HG02938 (cell line): Measurements from ENCODE around the gene SRM.
"Not testable (repeated sequence)": the region's sequence is repeated elsewhere in the genome, so short reads cannot be mapped to it uniquely, and the experiment has no call there.

Experiments
- ATAC-seq: cut with Tn5 transposase; IDR thresholded peaks from one replicate; pipeline ENCODE4 v1.9.1; 2021; ENCODE audit warnings: mild to moderate bottlenecking, moderate library complexity; ENCODE audit not compliant: unreplicated experiment

Gene SRM

DNA sequence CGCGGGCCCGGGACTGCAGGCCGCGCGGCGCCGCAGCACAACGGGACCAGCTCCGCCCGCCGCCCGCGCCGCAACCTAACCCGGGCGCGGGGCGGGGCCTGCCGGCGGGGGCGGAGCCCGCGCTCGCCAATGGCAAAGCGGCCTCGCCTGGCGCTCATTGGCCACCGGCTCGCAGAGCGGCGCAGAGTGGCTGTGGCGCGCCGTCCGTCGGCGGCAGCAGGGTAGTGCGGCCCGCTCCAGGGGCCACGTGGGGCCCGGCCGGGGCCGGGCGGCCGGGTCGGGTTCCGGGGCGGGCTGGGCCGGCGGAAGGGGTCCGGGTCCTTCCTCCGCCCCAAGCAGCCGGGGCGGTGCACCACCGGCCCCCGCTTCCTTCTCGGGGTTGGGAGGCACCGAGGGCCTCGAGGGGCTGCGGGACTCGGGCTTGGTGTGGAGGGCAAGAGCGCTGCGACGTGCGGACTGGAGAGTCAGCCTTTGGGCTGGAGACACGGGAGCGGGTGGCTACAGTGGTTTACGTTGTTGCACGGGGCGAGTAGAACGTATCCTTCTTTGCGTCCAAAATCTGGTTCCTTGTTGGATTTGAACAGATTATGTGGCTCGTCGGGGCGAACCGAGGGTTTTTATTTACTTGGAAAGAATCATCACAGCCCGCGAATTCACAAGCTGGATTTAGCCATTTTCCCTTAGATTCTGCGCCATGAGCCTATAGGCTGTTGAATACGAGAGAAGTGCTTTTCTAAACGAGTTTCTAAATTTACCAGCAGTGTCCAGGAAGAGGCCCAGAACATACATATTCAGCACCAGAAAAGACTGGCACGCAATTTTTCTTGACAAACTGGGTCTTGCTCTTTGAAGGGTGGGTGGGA, at the start of gene SRM:
Gene SRM, minus strand, starts transcription at position 51 of the 863 bp plus-strand sequence. CDS start 75 bp downstream, outside the sequence.
- ATAC-seq, result peak; percentile 80

DNA sequence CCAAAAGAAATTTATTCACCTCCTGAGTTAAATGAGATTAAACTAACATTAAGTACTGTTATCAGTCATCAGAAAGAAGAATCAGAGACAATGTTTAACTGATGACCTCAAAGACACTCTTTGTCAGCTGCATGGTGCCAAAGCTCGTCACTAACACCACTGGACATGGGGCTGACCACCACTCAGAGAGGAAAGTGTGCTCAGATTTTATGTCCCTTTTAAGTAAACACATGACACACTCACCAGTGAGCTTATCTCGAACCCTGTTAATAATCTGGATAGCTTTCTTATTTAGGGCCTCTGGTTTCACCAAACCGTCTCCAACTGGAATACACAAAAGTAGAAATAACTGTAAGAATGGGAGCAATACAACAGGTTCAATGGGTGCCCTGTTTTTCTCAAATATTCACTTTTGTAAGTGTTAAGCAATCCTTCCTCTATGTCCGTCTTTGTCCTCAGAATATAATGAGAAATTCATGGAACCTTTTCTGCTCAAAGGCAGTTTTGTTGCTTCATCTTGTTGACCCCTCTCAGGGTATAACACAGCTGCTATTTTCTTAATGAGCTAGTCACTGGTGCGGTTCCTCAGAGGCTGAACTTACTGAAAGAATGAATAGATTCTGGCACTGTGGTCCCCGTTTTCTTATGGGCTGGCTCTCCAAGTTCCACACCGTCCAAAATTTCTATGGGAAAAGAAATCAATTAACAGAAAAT, 49.4 kb upstream of the SRM start:
- no peak for ATAC-seq

DNA sequence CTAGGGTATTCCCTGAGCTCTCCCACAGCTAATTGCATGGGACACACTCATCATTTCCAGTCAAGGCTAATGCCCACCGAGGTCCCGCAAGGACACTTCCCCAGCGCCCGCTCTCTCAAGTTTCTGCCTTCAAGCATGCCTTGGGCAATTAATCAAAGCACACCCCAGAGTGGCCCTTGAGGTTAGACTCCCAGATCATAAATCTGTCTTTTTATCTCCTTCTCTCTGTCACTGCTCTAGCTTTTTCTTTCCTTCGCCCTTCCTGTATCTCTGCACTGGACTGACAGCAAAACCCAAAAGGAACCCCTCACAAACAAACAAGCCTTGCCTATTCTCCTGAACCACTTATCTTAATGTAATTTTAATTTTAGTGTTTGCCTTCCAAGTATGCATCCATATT, 47.8 kb upstream of the SRM start:
- ATAC-seq, result no peak

DNA sequence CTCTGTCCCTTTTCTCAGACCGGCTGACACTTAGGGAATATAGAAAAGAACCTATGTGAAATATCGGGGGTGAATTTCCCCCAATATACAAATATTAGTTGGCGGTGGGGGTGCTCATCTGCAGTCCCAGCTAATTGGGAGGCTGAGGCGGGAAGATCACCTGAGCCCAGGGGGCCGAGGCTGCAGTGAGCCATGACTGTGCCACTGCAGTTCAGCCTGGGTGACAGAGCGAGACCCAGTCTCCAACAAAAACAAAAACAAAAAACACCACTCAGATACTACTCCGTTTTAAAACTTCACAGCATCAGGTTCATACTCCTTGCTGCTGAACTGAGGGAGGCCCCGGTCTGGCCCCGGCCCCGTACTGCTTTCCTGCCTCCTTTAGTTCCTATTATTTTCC, 45.8 kb upstream of the SRM start:
- no peak for ATAC-seq

DNA sequence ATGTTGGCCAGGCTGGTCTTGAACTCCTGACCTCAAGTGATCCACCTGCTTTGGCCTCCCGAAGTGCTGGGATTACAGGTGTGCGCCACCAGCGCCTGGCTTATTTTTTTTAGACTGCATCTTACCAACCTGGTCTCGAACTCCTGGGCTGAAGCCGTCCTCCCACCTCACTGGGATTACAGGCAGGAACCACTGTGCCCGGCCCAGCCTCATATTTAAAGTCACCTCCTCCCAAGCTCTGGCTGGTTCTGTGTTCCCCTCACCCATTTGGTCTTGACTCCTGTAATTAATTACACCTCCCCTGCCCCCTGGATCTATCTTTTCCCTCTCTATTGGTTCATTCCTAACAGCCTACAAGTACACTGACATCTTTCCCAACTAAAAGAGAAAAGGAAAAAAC, 41.5 kb upstream of the SRM start:
- ATAC-seq, result no peak

DNA sequence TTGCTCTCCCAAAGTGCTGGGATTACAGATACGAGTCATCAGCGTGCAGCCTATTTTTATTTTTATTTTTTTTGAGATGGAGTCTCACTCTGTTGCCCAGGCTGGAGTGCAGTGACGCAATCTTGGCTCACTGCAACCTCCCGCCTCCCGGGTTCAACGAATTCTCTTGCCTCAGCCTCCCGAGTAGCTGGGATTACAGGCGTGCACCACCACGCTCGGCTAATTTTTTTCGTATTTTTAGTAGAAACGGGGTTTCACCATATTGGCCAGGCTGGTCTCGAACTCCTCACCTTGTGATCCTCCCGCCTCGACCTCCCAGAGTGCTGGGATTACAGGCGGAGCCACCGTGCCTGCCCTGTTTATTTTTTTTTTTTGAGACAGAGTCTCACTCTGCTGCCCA, 41.0 kb upstream of the SRM start:
- ATAC-seq, result not testable (repeated sequence)

DNA sequence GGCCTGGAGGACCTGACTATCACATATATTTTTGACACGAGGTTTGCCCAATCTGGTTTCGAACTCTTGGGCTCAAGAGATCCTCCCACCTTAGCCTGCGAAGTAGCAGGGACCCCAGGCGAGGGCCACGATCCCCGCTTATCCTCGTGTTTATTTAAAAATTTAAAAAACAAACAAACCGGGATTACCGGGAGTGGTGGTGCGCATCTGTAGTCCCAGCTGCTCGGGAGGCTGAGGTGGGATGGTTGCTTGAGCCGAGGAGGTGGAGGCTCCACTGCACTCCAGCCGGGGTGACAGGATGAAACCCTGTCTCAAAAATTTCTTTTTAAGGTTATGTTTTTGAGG, 40.3 kb upstream of the SRM start:
- ATAC-seq, result no peak

DNA sequence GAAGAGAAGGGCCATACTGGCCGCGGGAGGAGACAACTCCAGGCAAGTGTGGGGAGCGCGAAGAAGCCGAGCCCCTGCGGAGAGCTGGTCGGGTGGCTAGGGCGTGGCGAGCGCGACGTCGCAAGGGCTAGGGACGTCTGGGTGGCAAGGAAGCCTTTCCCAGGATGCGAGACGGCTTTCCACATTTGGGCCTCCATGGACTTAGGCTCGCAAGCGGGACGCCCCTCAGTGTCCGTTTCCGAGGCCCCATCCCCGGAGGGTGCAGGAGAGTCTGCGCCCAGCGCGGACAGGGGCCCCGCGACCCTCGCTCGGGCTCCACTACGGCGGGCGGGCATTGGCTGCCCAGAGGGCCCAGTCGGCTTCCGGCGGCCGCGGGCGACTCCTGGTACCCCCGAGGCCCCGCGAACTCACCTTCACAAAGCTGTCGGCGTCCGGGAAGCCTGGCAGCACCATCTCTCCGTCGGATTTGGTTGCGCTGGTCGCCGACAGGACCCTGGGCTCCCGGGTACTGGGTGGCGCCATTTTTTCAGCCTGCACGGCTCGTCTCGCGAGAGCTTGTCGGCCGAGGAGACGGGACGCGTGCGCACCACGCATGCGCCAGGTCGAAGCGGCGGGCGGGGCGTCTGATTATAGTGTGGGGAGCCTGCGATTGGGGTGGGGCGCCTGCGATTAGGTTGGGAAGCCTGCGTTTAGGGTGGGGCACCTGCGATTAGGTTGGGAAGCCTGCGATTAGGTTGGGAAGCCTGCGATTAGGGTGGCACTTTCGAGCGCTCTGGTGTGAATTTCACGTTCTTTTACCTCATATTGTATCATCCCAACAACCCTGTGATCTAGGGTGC, 39.7 kb upstream of the SRM start, which contains the start of gene EXOSC10:
Gene EXOSC10, minus strand, starts transcription at position 560 of the 839 bp plus-strand sequence. Its CDS starts 38 bp downstream, at position 522.
- ATAC-seq, result peak; percentile 86

DNA sequence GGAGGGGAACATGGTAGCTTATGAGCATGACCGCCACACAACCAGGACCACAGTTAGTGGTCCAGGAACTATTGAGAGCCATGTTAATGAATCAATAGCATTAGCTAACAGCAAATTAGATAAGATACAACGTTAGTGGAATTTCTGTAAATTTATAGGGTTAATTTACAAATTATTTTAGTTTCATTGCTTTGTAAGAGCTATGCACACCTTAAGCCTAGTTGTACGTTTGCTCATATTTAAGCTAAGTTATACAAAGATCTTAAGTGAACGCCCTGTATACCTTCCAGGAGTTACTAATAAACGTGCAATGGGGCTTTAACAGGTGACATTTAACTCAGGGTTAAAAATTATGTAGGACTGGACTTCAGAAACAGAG, 39.1 kb upstream of the SRM start:
- no peak for ATAC-seq

DNA sequence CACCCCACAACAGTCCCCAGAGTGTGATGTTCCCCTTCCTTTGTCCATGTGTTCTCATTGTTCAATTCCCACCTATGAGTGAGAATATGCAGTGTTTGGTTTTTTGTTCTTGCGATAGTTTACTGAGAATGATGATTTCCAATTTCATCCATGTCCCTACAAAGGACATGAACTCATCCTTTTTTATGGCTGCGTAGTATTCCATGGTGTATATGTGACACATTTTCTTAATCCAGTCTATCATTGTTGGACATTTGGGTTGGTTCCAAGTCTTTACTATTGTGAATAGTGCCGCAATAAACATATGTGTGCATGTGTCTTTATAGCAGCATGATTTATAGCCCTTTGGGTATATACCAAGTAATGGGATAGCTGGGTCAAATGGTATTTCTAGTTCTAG, 24.0 kb upstream of the SRM start:
- ATAC-seq, result not testable (repeated sequence)

DNA sequence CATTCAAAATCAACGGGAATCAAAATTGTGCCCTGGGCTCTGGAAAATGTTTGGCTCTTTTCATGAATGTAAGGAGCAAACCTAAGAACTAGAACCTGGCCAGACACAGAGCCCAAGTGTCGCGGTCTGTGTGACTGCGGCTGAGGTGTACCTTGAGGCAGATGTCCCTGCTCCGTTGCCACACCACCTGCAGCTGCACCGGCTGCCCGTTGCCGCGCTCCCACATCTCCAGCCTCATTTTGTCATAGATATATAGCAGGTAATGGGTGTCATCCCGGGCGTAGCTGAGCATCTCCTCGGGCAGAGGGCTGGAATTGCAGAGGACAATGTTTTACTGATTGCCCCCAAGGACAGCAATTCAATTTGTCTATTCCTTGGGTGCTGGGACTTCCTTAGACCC, 21.1 kb upstream of the SRM start:
- ATAC-seq, result no peak

DNA sequence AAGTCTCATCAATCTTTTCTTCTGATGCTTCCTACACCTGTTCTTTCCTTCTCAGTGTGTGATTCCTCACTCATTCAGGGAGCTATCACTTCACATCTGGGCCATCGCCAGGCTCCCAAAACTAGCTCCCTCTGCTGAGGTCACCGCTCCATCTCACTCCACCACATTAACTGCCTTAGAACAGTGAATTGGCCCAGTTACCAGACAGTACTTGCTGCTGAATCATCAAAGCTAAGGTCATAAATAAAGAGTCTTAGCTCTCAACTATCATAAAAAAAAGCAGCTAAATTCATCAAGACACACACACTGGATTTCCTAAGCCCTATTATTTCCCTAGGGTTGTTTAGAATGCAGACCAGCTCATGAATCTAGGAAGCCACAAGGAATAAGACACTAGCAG, 18.8 kb upstream of the SRM start:
- ATAC-seq, result no peak

DNA sequence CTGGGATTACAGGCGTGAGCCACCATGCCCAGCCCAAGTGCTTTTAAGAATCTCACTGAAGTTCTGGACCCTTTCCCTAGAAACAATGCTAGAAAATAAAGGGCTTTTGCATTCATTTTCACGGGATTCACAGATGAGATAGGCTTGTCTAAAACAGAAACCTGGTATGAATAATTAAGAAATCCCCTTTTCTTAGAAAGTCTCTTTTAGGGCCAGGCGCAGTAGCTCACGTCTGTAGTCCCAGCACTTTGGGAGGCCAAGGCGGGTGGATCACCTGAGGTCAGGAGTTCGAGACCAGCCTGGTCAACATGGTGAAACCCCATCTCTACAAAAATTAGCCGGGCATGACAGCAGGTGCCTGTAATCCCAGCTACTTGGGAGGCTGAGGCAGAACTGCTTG, 13.6 kb upstream of the SRM start:
- ATAC-seq, result not testable (repeated sequence)

DNA sequence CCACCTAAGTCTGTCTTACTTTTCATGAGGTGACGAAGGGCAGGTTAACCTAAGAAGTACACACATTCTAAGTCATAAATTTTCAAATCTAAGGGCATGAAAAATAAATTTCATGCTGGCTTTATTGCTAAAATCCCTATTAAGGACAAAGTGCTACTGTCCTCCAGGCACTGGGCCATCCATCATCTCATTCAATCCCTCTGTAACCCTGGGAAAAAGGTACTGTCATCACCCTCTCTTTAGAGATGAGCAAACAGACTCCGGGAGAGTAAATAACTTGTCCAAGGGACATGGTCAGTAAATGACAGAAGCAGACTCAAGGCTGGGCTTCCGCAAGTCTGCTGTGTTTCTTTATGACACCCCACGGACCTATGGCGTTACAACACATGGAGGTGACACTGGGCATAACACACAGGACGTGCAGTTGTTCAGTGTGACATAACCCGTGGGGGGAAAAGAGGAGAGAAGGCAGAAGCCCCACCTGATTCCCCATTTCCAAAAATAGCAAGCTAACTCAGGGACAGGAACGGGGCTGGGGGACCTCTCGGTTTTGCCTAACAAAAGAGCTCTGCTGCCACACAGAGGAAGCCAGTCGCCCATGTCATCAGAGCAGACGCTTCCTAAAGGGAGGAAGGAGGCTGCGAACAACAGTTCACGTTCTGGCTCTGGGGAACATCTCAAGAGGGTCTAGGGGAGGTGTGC, 12.5 kb upstream of the SRM start:
- no peak for ATAC-seq

DNA sequence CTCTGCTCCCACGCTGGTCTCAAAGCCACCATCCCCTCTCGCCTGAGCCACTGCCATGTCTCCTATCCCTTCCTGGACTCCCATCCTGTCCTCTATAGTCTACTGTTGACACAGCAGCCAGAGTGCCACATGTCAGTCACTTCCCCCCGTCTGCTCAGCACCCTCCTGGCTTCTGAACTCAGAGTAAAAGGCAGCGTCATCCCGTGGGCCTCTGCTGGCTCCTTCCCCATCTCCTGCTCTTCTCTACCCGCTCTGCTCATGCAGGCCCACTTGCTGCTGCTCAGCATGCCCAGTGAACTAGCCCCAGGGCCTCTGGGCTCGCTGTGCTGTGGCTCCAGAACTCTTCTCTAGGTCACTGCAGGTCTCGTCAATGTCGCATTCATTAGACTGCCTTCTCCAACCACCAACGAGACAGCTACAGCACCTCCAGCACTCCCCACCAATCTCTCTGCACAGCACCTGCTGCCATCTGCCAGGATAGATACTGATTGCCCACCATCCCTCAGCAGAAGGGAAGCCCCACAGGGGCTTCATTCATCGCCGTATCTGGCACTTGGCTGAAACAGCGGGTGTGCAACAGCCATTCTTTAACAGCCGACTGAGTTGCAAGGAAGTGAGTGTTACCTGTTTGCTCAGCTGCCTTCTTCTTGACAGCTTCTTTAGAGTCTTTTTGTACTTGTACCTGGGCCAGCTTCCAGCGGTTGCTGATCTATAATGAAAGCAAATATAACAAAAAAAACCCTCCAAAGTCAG, 11.8 kb upstream of the SRM start:
- no peak for ATAC-seq

DNA sequence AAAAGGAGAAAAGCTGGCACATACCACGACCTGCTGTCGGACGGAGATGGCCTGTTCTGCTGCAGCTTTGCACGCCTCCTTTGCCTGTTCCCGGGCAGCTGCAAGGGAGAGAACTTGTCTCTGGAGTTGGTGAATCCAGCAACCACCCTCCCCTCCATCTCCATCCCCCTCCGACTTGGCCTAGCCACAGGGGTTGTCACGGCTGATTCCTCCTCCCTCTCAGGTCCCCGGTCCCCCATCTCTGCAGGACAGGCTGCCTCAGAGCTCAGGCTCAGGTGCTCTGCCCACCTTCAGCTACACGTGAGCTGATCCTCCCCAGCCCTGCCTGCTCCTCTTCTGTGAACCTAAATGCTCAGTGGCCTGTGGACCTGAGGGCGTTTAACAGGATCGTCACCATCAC, 11.1 kb upstream of the SRM start:
- ATAC-seq, result no peak

DNA sequence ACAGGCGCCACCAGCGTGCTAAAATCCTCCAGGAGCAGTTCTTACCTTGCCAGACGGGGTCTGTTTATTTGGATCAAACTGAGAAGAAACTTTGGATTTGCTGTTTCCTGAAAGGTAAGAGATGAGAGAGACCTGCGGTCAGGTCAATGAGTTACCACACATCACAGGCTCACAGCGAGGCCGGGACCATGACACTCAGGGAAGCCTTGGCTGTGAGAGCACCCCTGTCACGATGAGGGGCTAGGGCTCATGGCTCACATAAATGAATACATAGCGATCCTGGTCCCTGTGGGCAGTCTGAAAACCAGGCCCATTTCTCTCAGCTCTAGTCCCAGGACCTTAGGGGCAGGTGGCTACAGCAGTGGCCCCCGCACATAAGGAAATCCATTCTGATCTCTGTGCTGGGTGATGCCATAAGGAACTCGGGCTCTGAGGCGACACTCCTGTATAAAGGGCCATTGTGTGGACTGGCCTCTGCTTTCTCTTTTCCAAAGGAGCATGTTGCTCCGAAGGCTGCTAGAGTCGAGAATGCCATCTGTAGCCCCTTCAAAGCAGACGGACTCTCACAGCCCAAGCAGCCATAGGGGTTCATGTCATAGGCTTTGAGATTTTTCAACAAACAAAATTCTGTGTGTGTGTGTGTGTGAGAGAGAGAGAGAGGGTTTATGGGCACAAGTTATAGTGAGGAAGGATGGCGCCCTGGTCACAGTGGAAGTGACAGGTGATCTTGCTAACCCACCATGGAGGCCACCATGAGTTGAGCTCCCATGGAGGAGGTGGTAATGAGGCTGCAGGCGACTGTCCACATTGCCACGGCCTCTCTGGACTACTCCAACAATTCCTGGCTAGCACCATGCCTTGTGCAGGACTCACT, 9.0 kb upstream of the SRM start:
- ATAC-seq, result no peak

DNA sequence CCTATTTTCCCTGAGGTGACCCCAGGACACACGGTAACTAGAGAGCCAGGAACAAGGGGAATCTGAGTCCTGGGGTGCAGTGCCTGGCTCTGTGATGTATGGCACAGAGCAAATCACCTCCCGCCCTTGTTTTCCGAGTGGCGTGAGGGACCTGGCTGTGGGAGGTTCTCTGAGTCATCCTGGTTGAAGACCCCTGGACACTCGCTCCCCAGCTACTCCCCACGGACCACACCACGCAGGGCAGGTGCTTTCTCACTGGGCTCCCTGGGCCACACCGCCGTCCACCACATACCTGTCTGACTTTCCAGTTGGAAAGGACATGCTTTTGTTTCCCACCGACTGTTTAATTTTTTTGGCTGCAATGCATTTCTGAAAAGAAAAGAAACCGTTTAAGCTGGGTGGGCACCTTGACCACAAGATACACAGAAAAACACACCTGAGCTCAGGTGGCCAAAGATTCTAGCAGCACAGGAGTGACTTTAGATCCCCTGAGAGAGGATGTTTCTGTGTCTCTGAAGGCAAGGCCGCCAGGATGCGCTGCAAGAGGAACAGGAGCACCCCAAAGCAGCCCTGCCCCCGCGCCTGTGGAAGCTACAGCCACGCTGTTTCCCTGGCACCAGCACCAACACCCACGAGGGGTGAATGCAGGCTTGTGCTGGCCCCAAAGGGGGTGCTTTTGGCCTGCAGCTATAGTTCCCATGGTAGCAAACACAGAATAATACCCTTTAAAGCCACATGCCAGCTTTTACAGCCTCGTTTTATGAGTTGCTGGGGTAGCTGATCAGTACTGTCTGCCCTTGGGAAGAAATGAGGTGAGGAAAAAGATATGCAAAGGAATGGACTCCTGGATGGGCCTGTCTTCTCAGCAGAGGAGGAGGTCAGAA, 8.1 kb upstream of the SRM start:
- ATAC-seq, result no peak
